ENCODE results near the gene ADPGK.

Gene ADPGK

DNA sequence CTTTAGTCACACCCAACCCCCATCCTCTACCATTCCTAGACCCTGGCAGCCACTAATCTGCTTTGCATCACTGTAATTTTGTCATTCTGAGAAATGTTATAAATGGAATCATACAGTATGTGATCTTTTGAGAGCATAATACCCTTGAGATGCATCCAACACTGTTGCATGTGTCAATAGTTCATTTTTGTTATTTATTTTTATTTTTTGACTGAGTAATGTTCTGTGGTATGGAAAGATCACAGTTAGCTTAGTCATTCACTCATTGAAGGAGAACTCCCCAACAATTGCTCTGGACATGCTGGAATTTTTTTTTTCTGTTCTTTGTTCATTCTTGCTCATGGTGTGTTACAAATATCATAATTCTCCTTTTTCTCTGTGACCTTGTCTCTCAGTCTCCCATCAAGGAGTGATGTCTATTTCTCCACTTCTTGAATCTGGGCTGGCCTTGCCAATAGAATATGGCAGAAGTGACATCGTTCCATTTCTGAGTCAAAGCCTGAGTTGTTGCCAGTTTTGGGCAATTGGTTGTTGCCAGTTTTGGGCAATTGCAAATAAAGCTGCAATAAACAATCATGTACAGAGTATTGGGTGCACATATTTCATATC lies 6.8 kb upstream of the ADPGK start:
- no peak for DNase-seq (ENCODE audit: low read depth in 2 of 3, low spot score in 2 of 3)

DNA sequence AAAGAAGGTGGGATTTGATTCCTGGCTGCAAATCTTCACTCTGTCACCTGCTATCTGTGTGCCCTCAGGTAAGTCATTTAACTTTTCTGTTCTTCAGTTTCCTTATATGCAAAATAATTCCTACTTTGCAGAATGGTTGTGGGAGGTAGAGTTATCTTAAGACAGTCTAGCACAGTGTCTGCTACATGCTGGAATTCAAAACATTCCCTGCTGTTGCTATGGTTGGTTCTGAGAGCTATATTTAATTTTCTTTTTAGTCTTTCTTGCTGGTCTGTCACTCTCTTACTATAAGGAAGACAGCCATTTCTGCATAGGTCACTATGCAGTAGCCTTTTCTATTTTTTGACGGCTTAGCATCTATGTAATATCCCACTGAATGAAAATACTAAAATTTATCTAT lies 4.0 kb upstream of the ADPGK start:
- no peak for DNase-seq (ENCODE audit: low read depth in 2 of 3, low spot score in 2 of 3)

DNA sequence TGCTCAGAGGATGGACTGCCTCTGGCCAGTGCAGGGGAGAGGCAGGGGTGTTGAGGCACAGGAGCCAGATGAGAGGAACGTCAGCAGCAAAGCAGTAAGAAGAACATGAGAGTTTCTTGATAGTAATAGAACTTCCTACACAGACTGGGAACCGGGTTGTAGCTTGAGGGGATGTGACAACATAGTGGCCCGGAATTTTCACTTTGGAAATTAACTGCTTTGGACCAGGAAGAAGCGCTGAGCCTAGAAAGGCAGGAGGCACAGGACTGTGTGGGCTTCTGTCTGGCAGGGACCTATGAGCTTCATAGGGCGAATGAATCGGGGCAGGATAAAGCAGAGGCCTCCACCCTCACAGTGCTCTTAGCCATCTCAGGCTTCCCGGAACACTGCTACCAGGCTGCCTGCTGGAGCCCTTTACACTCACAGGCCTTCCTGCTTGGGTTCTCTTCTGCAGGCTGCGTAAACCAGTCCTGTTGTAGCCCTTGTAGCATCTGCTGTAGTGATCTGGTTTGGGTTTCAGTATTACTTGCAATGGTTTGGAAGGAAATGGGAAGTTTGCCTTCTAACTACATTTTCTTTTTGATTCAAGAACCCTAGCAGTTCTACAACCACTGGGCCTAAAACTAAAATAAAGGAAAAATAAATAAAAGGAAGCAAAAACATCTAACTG lies 3.3 kb upstream of the ADPGK start:
- no peak for DNase-seq (ENCODE audit: low read depth in 2 of 3, low spot score in 2 of 3)

DNA sequence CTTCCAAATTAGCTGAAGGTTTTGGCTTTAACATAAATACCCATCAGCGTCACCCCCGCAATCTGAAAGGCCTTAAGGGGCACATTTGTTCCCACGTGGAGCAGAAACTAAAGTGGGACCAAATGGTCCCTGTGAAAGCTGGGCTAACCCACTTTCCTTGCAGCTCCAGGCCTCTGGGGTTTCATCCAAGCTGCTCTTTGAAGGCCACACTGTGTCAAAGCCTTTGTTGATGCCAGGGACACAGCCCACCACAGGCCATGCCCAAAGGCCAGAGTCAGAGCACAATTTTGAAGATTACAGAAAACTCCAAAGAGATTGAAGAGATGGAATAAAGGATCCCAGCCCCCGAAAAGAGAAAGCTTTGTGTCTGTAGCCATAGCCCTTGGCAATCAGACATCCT lies 2.7 kb upstream of the ADPGK start:
- DNase-seq (ENCODE audit: low read depth in 2 of 3, low spot score in 2 of 3), result no peak

DNA sequence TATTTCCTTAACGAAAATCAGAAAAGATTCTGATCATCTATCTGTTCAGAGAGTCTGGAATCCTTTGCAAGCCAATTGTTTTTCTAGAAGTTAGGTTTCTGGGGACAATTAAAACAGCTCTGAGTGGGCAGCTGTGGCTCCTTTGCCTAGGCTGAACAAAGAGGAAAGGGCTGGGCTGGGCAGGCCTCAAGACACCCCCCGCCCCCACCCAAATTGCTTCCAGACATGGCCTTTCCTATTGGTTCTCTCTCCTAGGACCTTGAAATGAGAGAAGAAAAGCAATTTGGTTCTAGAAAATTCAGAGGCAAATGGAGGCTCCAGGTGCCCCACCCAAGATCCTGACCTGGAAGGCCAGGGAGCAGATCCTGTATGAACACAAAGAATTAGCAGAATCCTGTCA lies 2.3 kb upstream of the ADPGK start:
- no peak for DNase-seq (ENCODE audit: low read depth in 2 of 3, low spot score in 2 of 3)

DNA sequence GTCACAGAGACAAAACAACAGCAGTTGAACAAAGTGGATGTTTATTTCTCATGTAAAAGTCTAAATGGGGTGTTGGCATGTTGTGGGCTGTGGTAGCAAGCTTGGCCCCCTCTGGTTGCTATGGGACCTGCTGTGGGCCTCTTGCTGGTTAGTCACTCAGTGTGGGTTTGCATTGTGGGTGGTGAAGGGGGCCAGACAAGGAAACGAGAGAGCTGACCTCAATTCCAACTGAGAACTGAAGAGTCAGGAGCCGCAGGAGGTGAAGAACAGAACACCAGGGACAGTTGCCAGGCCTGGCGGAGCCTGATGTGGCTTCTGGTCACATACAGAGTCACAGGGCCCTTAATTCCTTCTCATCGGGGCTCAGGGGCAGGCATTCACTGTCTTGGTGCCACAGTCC lies 1.9 kb upstream of the ADPGK start:
- peak in 1 of 3 experiments; percentile 33 for DNase-seq (ENCODE audit: low read depth in 2 of 3, low spot score in 2 of 3)

DNA sequence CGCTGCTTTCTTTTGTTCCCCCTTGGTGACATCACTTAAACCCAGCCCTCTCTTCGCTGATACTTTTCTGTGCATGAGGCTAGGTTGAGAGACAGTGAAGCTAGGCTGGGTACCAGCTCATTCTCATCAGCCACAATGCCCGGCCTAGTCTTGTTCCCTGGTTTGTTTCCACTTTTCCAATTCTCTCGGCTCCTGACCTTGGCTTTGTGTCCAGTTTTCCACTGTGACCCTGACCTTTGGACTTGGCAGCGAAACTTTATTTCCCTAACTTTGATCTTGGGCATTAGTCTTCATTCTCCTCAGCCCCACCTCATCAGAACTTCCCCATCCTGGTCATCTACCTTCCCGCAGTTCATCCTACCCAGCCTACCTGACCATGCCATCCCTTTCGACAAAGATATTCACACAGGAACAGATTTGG lies 908 bp upstream of the ADPGK start:
- DNase-seq (ENCODE audit: low read depth in 2 of 3, low spot score in 2 of 3), result no peak

DNA sequence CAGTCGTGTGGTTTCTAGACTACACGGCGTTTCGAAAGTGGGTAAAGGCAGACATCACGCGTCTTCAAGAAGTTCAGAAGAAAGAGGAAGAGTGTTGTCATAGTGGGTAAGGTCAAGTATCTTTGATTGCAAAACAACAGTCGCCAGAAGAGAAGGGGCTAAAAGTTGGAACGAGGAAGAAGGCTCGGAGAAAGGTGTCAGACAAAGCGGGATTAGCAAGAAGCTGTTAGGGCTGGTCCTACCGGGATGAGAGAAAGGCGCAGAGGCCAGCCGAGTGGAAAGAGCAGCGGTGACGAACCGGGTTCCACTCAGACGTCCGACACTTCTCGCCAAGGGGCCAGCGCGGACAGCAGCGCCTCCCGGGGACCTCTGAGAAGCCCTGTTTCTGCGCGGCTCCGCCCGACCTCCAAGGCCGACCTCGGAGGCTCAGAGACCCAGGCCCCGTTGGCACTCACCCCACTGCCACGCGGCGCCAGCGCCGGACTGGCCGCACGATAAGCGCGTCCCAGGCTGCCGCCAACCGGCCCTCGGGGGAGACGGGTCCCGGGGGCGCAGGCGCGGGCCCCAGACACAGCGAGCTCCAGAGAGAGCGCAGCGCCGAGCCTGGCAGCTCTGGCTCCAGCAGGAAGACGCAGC lies 436 bp downstream of the ADPGK start:
- peak in 1 of 3 experiments; percentile 21 for DNase-seq (ENCODE audit: low read depth in 2 of 3, low spot score in 2 of 3)

DNA sequence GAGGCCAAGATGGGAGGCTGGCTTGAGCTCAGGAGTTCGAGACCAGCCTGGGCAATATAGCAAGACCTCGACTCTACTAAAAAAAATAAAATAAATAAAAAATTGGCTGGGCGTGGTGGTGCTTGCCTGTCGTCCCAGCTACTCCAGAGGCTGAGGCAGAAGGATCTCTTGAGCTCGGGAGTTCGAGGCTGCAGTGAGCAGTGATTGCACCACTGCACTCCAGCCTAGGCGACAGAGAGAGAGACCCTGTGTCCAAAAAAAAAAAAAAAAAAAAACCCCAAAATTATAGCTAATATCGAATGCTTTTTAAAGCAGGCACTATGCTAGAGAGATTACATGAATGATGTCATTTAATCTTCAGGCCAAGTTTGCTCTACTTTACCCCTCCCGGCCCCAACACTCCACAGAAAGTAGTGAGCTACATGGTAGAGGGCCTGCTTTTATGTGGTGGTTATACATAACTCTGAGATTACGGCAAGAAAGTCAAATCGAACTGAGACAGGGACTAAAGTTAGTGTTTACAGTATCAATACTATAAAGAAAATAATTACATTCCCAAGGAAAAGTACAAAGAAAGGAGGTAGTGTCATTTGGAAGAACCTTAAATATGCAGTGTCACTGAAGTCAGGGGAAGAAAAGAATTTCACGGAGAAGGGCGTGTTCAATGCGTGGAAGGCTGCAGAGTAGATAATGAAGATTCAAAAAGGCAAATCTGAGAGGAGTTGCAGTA lies 1.1 kb downstream of the ADPGK start:
- DNase-seq (ENCODE audit: low read depth in 2 of 3, low spot score in 2 of 3), result no peak

DNA sequence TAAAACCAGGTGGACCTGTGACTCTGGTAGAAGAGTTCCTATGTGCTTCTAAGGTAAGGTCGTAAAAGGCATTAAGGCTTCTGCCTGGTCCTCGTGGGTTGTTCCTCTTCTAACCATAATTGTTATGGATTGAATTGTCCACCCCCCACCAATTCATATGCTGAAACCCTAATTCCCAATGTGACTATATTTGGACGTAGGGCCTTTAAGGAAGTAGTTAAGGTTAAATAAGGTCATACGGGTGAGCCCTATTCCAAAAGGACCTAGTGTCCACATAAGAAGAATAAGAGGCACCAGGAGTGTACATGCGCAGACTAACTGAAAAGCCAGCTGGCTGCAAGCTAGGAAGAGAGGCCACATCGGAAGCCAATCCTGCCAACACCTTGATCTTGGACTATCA lies 1.9 kb downstream of the ADPGK start:
- no peak for DNase-seq (ENCODE audit: low read depth in 2 of 3, low spot score in 2 of 3)

DNA sequence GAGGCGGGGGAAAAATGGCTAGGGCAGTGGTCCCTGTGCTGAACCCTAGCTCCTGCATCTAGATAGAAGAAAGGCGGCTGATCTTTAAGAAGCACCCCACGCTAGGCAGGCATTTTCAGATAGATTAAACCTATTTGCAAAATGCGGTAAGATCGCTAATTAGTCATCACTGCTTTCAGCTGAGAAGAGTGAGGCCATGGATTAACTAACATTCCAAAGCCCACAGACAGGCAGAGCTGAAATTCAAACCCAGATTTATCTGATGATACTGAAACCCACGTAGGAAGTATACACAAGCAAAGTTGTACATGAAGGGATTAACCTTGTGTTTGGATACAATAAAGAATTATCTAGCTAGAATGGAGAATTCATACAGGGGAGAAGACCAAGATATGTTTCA lies 4.8 kb downstream of the ADPGK start:
- DNase-seq (ENCODE audit: low read depth in 2 of 3, low spot score in 2 of 3), result no peak

DNA sequence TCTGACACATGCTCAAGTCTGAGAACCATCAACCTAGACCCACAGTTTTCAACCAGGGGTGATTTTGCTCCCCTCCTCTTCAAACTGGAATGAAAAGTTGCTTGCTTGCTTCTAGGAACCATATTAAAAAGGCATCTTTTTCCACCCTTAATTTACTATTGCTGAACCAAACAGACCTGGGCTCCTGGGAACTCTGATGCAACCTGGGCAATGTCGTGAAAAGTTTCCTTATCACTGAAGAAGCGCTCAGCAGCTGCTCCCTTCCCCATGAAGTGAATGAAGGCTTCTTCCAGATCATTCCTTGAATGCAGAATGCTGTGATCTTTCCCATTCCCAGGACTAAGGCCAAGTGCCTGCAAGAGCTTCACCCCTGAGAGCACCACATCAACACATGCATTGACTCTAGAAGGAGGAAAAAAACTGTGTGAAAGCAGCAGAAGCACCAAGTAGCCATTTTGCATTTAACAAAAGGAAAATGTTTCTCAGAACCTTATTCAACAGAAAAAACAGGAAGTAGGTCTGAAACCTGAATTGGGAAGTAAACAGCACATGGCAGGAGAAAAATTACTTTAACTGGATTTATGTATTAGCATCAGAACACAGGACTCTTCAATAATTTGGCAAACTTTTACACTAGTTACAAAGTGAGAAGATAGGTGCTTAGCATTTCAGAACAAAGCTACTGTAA lies 8.7 kb downstream of the ADPGK start:
- no peak for DNase-seq (ENCODE audit: low read depth in 2 of 3, low spot score in 2 of 3)

DNA sequence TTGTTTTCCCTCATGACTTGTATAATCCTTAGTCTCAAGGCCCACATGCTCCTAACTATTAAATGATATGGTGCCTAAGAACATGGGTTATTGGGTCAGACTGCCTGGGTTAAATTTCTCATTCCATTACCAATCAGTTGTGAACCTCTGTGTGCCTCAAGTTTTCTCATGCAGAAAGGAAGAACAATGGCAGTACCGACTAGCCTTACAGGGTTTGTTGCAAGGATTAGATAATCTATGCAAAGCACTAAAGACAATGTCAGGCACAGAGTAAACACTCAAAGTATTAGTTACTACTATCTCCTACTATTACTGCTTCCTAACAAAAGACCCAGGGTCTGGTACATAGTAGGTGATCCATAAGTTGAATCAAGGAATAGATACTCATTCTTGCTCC lies 12.2 kb downstream of the ADPGK start:
- DNase-seq (ENCODE audit: low read depth in 2 of 3, low spot score in 2 of 3), result no peak

DNA sequence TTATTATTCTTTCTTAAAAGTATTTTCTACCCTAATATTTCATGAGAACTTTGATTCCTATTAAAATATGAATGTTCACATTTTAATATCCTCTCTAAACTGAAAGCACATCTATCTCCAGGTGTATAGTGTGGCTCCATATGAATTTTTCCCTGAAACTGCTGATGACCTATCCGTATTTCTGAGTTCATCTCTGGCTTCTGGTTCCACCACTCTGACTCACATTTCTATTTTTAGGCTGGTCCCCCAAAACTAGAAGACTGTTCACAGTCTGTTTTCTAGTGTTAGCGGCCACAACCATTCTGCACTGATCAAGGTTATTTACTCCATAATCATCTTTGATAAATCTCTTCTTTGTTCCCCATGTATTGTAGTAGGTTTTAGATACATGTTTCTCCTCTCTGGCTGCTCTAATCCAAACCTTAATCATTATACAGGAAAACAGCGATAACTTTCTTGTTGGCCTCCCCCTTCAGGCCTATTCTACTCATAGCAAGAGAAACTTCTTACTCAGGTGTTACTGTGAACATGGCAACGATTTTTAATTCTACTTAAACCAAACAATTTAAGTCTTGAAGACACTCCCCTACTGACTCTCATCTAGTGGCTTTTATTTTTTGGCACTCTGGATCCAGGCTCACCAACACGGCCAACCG lies 12.8 kb downstream of the ADPGK start:
- DNase-seq (ENCODE audit: low read depth in 2 of 3, low spot score in 2 of 3), result no peak

DNA sequence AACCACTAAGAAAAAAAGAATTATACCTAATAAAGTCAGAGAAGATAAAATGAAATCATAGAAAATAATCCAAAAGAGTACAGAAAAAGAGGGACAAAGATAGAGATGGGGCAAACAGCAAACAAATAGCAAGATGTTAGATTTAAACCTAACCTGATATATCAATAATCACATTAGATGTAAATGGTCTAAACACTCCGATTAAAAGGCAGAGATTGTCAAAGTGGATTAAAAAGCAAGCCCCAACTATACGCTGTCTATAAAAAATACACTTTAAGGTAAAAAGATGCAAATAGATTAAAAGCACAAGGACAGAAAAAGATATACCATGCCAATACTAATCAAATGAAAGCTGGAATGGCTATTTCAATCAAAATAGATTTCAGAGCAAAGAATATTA lies 16.8 kb downstream of the ADPGK start:
- DNase-seq (ENCODE audit: low read depth in 2 of 3, low spot score in 2 of 3), result no peak

DNA sequence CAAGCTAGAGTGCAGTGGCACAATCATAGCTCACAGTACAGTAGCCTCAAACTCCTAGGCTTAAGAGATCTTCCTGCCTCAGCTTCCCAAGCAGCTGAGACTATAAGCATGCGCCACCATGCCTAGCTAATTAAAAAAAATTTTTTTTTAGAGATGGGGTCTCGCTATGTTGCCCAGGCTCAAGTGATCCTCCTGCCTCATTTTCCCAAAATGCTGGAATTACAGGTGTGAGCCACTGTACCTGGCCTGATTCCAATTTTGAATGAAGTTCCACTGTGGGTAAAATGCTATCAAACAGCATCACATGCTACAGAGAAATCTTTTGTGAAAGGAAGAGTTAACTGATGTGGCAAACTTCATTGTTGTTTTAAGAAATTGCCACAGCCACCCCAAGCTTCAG lies 17.5 kb downstream of the ADPGK start:
- no peak for DNase-seq (ENCODE audit: low read depth in 2 of 3, low spot score in 2 of 3)

DNA sequence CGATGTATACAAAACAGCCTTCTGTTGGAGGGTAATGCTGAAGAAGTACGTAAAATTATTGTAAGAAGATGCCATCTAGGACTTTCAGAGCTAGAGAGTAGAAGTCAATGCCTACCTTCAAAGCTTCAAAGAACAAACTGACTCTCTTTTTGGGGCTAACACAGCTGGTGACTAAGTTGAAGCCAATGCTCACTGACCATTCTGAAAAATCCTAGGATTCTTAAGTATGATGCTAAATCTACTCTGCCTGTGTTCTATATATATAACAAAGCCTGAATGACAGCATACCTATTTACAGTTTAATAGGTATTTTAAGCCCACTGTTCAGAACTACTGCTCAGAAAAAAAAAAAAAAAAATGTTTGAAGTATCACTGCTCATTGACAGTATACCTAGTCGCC lies 18.9 kb downstream of the ADPGK start:
- DNase-seq (ENCODE audit: low read depth in 2 of 3, low spot score in 2 of 3), result no peak

DNA sequence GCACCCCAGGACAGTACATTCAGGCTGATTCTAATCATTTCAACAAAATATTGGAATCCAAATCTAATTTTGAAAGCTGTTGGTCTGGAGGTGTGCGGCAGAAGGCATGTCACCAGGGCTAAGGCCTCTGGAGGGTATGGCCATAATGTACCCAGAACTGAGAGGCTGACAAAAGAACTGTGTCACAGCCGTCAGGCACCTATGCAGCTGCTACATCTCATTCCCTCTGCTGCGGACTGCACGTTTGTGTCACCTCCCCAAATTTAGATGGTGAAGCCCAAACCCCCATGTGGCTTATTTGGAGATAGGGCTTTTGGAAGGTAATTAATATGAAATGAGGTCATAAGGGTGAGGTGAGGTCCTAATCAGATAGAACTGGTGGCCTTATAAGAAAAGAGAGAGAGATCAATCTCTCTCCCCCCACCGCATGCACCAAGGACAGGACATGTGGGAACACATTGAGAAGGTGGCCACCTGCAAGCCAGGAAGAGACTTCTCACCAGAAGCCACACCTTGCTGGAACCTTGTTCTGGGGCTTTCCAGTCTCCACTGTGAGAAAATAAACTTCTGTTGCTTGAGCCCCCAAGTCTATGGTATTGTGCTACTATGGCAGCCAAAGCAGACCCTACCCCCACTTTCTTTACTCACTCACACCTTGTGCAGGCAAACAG lies 22.8 kb downstream of the ADPGK start:
- no peak for DNase-seq (ENCODE audit: low read depth in 2 of 3, low spot score in 2 of 3)

DNA sequence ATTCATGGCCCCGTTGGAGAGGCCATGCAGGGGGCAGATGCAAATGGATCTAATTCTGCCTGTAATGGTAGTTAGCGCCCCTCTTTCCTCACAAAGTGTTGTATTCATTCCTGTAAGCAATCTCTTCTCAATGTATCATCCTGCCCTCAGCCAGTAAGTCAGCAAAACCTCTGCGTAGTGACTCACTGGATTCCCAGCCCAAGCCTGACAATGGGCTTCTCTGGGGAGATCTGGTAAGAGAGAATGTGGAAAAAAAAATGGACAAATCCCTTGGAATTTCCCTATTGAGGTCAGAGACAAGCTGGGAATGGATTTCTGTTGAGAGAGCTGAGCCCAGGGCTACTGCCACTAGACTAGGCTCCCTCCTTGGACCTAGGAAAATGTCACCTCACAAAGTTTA lies 25.4 kb downstream of the ADPGK start:
- no peak for DNase-seq (ENCODE audit: low read depth in 2 of 3, low spot score in 2 of 3)

DNA sequence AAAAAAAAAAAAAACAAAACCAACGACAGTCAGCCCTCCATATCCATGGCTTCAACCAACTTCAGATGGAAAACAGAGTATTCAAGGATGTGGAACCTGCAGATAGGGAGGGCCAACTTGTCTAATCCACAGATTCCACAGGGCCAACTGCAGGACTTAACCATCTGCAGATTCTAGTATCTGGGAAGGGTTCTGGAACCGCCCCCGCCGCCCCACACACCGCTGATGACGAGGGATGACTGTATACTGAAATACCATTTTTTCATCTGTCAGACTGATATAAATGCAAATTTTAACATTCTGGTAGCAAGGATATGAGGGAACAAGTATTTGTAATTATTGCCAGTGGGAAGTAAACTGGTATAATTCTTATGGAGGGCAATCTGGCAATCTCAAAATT lies 29.5 kb downstream of the ADPGK start:
- DNase-seq (ENCODE audit: low read depth in 2 of 3, low spot score in 2 of 3), result no peak
